GM11168 (cell line): ENCODE measurements around the gene MIOX.

Source experiments
- in situ Hi-C: fragments of 300-500 bp; cut with MboI; formaldehyde crosslinking; loops from one replicate; pipeline ENCODE4 v1.12.0; 2022; ENCODE audit warnings: low sequenced_read_pairs; ENCODE audit not compliant: unreplicated experiment

Gene MIOX

GRCh38 chr22:50471962-50472361 lies 14.7 kb upstream of the MIOX start:
- in situ Hi-C loops, result no loop called here

DNA sequence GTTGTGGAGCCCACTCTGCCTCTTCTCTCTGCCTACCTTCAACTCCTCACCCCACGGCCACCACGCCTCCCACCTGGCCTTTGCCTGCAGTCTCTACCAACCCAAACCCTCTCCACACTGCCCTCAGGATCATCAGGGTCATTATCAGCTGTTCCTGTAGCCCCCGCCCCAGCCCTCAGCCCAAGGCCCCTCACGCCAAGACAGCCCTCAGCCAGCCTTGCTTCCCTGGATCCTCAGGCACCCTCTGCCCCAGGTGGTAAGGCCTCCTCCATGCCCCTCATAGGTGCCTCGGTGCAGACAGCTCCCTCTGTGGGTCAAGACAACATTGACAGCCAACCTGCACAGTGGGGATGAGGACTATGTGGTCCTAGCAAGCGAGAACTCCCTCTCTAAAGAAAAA lies 13.6 kb upstream of the MIOX start:
- in situ Hi-C loops, result no loop called here

DNA sequence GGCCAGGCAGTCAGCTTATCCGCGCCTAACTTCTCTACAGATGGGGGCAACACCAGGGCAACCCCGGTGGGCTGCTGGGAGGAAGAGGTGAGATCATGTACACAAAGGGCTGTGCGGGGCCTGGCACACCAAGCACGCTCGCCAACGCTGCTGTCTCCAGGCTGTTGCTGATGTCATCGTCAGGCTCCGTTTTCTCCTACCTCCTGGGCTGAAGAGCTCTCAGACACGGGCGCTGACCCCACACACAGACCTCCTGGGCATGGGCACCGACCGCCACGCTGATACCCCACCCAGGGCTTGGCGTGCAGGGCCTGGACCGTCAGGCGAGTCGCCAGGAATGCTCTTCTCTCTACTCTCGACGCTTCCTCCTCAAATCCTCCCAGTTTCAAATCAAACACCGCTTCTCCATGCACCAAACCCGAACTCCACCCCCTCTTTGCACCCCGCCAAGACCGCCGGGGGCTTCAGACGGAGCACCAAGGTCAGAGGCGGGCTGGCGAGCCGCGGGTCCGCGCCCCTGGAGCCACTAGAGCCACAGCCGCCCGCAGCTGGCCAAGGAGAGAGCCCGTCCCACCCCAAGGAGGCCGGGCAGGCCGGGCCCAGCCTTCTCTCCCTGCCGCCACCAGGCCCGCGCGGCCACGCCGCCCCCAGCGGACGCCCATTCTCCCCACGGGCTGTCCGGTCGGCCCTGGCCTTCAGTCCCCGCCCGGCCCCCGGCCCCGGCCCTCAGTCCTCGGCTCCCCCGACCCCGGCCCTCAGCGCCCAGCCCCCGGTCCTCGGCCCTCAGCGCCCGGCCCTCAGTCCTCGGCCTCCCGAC lies 12.6 kb upstream of the MIOX start:
- in situ Hi-C loops, result no loop called here

GRCh38 chr22:50474710-50475651 lies 11.7 kb upstream of the MIOX start, which contains the start of gene SBF1:
Gene SBF1 (minus strand): TSS chr22:50475035. CDS start chr22:50474840, 195 bp downstream.
- in situ Hi-C loops, result no loop called here

DNA sequence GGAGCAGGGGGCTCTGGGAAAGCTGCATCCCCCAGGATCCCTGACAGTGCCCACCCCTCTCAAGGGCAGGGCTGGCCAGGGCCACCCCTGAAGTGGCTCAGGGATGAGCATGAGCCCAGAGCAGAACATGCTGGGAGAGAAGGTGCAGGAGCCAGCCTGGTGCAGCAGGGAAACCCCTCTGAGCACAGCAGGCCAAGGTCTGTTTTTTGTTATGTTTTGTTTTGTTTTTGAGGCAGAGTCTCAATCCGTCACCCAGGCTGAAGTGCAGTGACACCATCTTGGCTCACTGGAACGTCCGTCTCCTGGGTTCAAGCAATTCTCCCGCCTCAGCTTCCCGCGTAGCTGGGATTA lies 11.0 kb upstream of the MIOX start:
- in situ Hi-C loops, result no loop called here

DNA sequence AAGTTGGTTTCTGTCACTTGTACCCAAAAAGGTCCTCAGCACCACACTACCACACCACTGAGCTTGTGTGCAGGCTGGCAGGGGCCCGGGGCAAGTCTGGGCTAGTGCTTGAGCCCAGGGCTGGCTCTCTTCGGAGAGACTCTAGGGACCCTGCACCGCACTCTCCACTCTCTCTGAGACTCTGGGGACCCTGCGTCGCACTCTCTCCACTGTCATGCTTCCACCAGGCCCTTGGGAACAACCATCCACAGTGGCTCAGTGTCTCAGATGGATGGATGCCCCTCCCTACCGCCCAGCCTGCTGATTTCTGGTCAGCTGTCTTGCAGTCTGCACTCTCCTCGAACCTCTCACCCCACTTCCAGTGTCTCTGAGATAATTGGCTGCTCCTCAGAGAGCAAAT lies 9.8 kb upstream of the MIOX start:
- in situ Hi-C loops, result no loop called here

- in situ Hi-C loops, result no loop called here
Measured at GRCh38 chr22:50477923-50478322, 8.7 kb upstream of the MIOX start.

DNA sequence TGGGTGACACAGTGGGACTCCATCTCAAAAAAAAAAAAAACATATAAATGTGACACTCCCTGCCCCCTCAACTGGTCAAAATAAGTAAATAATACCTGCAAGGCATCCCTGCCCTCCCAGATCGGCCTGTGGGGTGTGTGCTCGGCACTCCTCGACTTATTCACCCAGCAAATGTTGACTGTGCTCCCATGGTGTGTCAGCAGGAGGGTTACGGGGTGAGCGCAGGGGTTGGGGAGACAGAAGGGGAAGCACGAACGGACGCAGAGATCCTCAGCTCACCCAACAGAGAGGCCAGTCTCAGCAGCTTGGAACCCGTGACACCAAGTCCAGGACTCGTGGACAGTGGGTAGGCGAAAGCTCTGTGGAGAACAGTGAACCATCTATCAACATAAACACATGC lies 6.9 kb upstream of the MIOX start:
- in situ Hi-C loops, result no loop called here

DNA sequence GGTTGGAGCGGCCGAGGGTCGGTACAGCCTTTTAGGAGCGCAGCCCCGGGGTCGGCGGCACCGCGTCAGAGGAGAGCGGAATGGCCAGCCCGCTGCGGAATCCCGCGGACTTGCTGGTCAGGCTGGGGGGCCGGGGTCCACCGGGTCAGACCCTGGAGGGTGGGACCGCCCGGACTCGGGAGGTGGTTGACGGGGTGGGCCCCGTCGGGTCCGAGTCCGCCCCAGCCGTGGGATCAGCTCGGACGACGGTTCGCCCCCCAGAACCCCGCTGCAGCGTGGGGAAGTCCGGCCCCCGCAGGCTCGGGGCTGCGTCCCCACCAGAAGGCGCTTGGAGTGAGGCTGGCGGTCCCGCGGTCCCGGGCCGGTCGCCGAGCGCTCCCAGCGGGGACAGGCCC lies 5.6 kb upstream of the MIOX start:
- in situ Hi-C loops, result no loop called here

DNA sequence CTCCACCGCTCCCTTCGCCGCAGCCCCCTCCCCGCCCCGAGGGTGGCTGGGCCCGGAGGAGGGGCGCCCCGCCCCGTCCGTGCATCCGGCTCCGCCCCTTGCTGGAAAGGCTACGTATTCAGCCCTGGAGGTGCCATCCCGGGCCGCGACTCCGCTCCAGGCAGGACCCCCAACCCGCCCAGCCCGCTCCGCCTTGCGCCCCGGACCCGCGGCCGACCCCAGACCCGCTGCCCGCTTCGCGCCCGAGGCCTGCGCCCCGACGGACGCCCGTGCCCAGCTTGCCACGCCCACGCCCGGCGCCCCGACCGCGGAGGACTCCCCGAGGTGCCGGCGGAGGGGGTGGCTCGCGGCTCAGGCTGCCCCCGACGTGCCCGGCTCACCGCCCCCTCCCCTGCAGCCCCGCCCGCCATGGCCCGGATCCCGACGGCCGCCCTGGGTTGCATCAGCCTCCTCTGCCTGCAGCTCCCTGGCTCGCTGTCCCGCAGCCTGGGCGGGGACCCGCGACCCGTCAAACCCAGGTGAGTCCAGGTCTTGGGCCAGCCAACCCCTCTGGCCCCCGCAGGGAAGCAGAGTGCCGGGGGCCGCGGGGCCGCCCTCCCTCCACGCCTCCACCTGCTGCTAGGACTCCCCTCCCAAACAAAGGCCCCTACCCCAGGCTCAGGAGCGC lies 5.1 kb upstream of the MIOX start, which contains the start of gene ADM2:
ADM2 (plus strand) TSS at position 104 of the 667 bp plus-strand sequence; CDS start at position 409, 305 bp downstream.
- in situ Hi-C loops, result no loop called here

DNA sequence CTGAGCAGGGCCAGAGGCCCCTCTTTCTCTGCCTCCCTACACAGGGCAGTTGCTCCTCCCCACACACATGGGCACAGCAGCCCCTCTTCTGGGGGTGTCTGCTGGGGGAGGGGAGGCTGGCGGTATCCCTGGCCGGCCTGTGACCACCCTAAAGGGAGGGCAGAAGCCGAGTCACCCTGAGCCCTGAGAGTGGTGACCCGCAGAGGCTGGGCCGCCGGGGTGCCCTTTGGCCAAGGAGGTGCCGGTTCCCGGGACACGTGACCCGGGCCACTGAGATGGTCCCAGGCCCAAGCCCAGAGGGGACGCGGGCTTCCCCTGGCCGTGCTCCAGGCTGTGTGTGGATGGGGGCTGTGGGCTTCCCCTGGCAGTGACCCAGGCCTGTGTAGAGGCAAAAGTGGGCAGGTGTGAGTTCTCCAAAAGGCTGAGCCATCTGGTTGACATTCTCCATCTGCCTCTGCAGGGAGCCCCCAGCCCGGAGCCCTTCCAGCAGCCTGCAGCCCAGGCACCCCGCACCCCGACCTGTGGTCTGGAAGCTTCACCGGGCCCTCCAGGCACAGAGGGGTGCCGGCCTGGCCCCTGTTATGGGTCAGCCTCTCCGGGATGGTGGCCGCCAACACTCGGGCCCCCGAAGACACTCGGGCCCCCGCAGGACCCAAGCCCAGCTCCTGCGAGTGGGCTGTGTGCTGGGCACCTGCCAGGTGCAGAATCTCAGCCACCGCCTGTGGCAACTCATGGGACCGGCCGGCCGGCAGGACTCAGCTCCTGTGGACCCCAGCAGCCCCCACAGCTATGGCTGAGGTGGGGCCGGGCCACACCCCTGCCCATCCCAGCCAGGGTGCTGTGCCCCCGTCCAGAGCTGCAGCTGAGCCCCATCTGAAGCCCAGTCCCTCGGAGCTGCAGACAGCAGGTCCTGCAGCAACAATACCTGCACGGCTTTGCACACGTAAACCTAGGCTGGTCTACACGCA lies 4.3 kb upstream of the MIOX start:
- in situ Hi-C loops, result no loop called here

GRCh38 chr22:50483106-50483505 lies 3.6 kb upstream of the MIOX start:
- in situ Hi-C loops, result no loop called here

- in situ Hi-C loops, result no loop called here
Measured at GRCh38 chr22:50483556-50483955, 3.1 kb upstream of the MIOX start.

GRCh38 chr22:50483977-50484853 lies 2.4 kb upstream of the MIOX start:
- in situ Hi-C loops, result no loop called here

GRCh38 chr22:50485221-50486131 lies 1.2 kb upstream of the MIOX start:
- in situ Hi-C loops, result no loop called here

DNA sequence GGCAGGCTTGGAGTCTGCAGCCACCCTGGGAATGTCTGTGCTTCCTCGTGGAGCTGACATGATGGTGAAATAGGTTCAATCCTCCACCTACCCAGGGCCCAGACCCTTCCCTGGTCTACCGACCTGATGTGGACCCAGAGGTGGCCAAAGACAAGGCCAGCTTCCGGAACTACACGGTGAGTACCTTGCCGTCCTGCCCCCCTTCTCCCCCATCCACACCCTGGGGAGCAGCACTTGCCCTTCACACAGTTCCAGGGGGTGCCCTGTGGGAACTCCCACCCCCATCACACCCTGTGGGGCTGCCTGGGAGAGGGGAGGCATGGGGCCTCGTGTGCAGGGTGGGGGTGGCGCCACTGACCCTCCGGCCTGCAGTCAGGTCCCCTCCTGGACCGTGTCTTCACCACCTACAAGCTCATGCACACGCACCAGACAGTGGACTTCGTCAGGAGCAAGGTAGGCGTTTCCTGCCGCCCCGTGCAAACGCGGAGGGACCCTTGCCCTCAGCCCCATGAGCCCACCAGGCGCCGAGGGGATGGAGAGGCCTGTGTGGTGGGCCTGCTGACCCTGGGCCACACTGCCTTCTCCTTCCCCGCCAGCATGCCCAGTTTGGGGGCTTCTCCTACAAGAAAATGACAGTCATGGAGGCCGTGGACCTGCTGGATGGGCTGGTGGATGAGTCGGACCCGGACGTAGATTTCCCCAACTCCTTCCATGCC lies 789 bp downstream of the MIOX start:
- in situ Hi-C loops, result no loop called here
